ENCODE results near the gene TEF. TPM values are rescaled to one million over a fixed set of nuclear protein-coding genes. Genes with fewer than 3 reads are reported as not detected.
"Not testable (repeated sequence)": the region's sequence is repeated elsewhere in the genome, so short reads cannot be mapped to it uniquely, and the experiment has no call there.

TEF gene
- total RNA-seq, 1 donor from 2014 or later, result 4.4 TPM

GRCh38 chr22:41417622-41418390 lies 36.1 kb downstream of the TEF start:
- intact Hi-C loops (cut with micrococcal nuclease), result no loop called here

- intact Hi-C loops (cut with micrococcal nuclease), result no loop called here
Observed at GRCh38 chr22:41418717-41419116, 37.0 kb downstream of the TEF start.

GRCh38 chr22:41425660-41426365 lies 44.1 kb downstream of the TEF start:
- intact Hi-C loops (cut with micrococcal nuclease), result loop anchor here (1.0 kb wide), 1 partner anchor 18 kb away; no protein-coding TSS in a partner anchor

GRCh38 chr22:41429232-41429950 lies 47.6 kb downstream of the TEF start:
- intact Hi-C loops (cut with micrococcal nuclease), result no loop called here

- intact Hi-C loops (cut with micrococcal nuclease), result no loop called here
Observed at GRCh38 chr22:41429951-41430332, 48.2 kb downstream of the TEF start.

- intact Hi-C loops (cut with micrococcal nuclease), result no loop called here
Observed at GRCh38 chr22:41431656-41432055, 49.9 kb downstream of the TEF start.

GRCh38 chr22:41433480-41433879 lies 51.7 kb downstream of the TEF start:
- intact Hi-C loops (cut with micrococcal nuclease), result not testable (repeated sequence)

- intact Hi-C loops (cut with micrococcal nuclease), result not testable (repeated sequence)
Observed at GRCh38 chr22:41434361-41435003, 52.7 kb downstream of the TEF start.

- intact Hi-C loops (cut with micrococcal nuclease), result no loop called here
Observed at GRCh38 chr22:41435560-41435959, 53.8 kb downstream of the TEF start.

- intact Hi-C loops (cut with micrococcal nuclease), result no loop called here
Observed at GRCh38 chr22:41436322-41437113, 54.8 kb downstream of the TEF start.

- intact Hi-C loops (cut with micrococcal nuclease), result no loop called here
Observed at GRCh38 chr22:41437198-41437597, 55.5 kb downstream of the TEF start.

GRCh38 chr22:41440511-41440910 lies 58.8 kb downstream of the TEF start:
- intact Hi-C loops (cut with micrococcal nuclease), result loop anchor here (10.0 kb wide), 4 partner anchors 504 to 1916 kb away; partner anchors contain the start of genes ATF4, CENPM, NAGA and PHETA2

- intact Hi-C loops (cut with micrococcal nuclease), result loop anchor here (10.0 kb wide), 4 partner anchors 502 to 1918 kb away; partner anchors contain the start of genes ATF4, CENPM, NAGA and PHETA2
Observed at GRCh38 chr22:41442240-41442792, 60.6 kb downstream of the TEF start.

- intact Hi-C loops (cut with micrococcal nuclease), result loop anchor here (1.0 to 10.0 kb wide), 16 partner anchors 19 to 1920 kb away; partner anchors contain the start of genes ACO2, ATF4, CENPM and DESI1
Observed at GRCh38 chr22:41444360-41445128, 62.8 kb downstream of the TEF start.

GRCh38 chr22:41445129-41446056 lies 63.7 kb downstream of the TEF start:
- intact Hi-C loops (cut with micrococcal nuclease), result loop anchor here (2.0 to 10.0 kb wide), 8 partner anchors 143 to 1921 kb away; partner anchors contain the start of genes ATF4, CENPM, NAGA and PHETA2

GRCh38 chr22:41446057-41446501 lies 64.3 kb downstream of the TEF start:
- intact Hi-C loops (cut with micrococcal nuclease), result loop anchor here (5.0 to 10.0 kb wide), 7 partner anchors 144 to 1921 kb away; partner anchors contain the start of genes ATF4, CENPM, NAGA and PHETA2

GRCh38 chr22:41446639-41447434 lies 65.1 kb downstream of the TEF start, which contains the start of gene TOB2:
Gene TOB2 (minus strand): TSS chr22:41446801. CDS start chr22:41437345, 9,456 bp downstream.
- intact Hi-C loops (cut with micrococcal nuclease), result loop anchor here (5.0 to 10.0 kb wide), 7 partner anchors 145 to 1922 kb away; partner anchors contain the start of genes ATF4, CENPM, NAGA and PHETA2
